Measurements from ENCODE around the gene SMG6.

DNA sequence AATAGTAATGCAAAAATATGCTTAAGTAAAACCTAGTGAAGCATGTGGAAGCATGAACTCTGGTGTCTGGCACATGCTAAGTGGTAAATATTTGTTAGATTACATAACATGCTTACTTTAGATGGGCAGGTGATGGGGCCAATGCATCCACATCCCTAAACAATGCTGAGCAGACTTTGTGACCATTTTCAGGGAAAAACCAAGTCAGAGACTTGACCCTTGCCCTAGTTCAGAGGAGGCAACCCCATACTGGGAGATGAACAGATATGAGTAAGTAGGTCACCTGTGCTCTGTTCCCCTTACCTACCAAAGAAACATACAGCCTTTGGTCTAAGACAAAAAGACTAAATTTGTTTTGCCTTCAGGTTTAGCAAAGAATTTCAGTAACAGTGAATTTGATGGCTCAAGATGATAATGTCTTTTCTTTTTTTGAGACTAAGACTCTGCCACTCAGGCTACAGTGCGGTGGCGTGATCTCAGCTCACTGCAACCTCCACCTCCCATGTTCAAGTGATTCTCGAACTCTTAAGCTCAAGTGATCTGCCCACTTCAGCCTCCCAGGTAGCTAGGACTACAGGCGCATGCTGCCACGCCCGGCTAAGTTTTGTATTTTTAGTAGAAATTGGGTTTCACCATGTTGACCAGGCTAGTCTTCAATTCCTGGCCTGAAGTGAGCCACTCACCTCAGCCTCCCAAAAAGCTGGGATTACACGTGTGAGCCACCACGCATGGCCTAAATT is 157.3 kb downstream of the SMG6 start:
- TF ChIP-seq GATA2 (IDR thresholded peaks at IDR 0.05; ENCODE audit: low read depth, low read length), result no peak
- no peak for TF ChIP-seq GATA3 (IDR thresholded peaks at IDR 0.05; ENCODE audit: low read depth, low read length)

All from SH-SY5Y (cell line).